ENCODE results near the gene ZNF165.
"Not testable (repeated sequence)": the region's sequence is repeated elsewhere in the genome, so short reads cannot be mapped to it uniquely, and the experiment has no call there.

Gene ZNF165

DNA sequence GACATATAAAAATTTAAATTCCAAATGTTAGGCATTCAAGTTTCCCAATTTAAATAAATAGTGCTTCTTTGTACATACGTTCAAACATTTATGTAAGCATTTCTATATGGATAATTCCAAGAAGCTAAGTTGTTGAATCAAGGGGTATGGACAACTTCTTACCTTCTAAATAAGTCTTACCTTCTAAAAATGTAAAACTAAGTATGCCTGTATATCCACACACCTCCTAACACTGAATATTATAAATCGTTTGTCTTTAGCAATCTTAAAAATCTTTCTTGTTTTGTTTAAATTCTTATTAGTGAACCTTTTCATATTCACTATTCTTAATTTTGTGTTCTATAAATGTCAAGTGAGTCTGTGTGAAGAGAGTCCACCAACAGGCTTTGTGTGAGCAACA is 41.5 kb downstream of the ZNF165 start:
- no peak for DNase-seq (ENCODE audit: low read depth in 2 of 2, low spot score in 1 of 2)

DNA sequence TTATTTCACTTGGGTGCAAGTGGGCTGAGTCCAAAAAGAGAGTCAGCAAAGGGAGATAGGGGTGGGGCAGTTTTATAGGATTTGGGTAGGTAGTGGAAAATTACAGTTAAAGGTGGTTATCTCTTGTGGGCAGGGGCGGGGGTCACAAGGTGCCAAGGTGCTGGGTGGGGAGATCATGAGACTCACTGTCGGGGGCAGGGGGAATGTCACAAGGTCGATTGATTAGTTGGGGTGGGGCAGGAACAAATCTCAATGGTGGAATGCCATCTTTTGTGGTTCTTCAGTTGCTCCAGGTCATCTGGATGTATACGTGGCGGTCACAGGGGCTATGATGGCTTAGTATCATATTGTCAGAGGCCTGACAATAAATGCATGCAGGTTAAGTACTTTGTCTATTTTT is 41.9 kb downstream of the ZNF165 start:
- DNase-seq (ENCODE audit: low read depth in 2 of 2, low spot score in 1 of 2) = not testable (repeated sequence)

DNA sequence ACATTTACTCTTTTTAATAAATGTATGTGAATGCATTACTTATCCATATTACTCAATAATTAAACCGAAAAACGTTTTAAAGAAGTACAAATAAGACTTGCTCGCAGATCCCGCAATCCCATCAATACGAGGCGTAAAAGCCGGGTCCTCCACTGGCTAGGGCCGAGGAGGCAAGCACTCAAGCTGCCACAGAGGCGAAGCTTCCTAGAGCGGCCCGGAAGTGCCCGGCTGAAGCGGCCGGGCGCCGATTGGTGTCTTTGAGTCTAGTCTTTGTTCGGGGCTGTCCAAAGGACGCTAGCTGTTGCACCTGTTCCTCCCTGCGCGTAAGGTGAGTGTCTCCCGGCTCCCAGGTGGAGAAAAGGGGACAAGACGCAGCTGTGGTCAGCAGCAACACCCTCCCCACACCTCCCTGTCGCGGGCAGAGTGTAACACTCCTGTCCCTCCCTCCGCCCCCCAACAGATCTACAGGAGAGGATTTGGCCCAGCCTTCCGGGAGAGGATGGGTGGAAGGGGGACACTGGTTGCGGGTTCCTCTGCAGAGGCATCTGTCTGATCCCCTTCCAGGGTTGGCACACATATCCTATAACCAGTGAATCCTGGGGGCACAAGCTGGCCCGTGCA is 44.1 kb downstream of the ZNF165 start, which contains the start of gene ZSCAN16:
TSS of gene ZSCAN16 (plus strand) at position 260 of the 621 bp plus-strand sequence. CDS start 835 bp downstream, outside the sequence.
- peak; percentile 33 to 49 for DNase-seq (ENCODE audit: low read depth in 2 of 2, low spot score in 1 of 2)

DNA sequence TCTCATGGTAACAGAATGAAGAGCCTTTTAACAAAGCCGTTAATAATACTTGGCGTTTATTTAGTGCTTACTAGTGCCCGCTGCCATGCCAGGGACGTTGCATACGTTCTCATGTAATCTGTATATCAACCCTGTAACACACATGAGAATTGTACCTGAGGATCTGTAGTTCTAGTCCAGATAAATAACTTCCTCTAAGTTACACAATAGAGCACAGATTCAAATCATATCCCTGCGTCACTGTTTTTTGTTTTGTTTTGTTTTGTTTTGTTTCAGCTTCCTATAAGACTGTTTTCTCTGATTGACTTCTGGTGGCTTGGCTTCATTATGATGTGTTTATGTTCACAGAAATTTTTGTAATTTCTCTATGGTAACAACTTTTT is 44.6 kb downstream of the ZNF165 start:
- DNase-seq (ENCODE audit: low read depth in 2 of 2, low spot score in 1 of 2) = no peak

DNA sequence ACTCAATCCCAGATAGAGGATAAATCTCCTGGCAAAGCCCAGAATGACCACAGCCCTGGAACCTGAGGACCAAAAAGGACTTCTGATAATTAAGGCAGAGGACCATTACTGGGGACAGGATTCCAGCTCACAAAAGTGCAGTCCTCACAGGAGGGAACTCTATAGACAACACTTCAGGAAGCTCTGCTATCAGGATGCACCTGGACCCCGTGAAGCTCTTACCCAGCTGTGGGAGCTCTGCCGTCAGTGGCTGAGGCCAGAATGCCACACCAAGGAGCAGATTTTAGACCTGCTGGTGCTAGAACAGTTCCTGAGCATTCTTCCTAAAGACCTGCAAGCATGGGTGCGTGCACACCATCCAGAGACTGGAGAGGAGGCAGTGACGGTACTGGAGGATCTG is 45.0 kb downstream of the ZNF165 start:
- no peak for DNase-seq (ENCODE audit: low read depth in 2 of 2, low spot score in 1 of 2)

GRCh38 chr6:28134015-28134414 is 53.6 kb downstream of the ZNF165 start:
- DNase-seq (ENCODE audit: low read depth in 2 of 2, low spot score in 1 of 2) = no peak

GRCh38 chr6:28134716-28135115 is 54.3 kb downstream of the ZNF165 start:
- DNase-seq (ENCODE audit: low read depth in 2 of 2, low spot score in 1 of 2) = no peak

- DNase-seq (ENCODE audit: low read depth in 2 of 2, low spot score in 1 of 2) = no peak
These were observed 55.0 kb downstream of the ZNF165 start for GRCh38 chr6:28135393-28135792.

DNA sequence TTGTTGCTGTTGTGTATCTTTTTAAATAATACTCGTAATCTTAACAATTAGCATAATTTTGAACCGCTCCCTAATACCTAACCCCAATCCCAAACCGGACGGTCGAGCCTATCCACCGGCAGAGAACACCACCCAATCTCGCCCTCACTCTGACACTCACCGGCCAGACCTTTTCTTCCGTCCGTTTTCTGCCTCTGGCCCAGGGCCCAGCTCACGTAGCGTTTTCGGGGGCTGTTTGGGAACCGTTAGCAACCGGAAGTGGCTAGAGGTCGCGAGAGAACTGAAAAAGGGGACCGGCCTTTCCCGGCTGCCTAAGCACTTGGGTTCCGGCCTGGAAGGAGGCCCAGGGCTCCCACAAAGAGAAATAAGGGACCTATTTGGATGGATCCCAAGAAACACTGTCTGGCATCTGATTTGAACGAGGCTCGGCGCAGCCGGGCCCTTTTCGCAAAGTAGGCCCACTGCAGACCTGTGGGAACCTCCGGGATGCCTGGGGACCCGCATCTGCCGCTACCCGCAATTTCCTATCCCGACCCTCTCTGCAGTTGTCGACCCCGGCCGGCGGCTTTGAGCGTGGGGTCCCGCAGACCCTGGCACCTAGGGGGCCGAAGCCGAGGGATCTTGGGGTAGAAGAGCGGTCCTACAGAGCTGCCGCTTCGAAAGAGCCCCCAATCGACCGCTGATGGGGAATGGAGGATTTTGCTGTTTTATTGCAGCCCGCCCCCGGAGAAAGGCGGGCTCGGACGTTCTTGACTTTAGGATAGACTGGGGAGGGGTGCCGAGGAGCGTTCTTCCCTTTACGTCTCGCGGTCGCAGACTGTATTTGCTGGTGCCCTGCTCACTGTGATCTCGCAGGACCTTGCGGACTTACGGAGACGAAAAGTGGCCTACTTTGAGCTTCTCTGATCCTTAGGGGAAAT is 56.5 kb downstream of the ZNF165 start:
- DNase-seq (ENCODE audit: low read depth in 2 of 2, low spot score in 1 of 2) = peak; percentile 51 to 60

GRCh38 chr6:28137505-28137981 is 57.2 kb downstream of the ZNF165 start:
- DNase-seq (ENCODE audit: low read depth in 2 of 2, low spot score in 1 of 2) = no peak

Data from stimulated activated CD8-positive, alpha-beta memory T cell treated with anti-CD3 and anti-CD28 coated beads, Interleukin-4, amount 100 ng/mL, for 4 hours (primary cell).